Sigmoid colon (tissue), 7 donors: Measurements from ENCODE around the gene PGR. TPM values are rescaled to one million over a fixed set of nuclear protein-coding genes. Genes with fewer than 3 reads are reported as not detected.

Experiments used
- DNase-seq: peaks from one replicate; pipeline ENCODE4 v3.0.0-alpha.2; 2019
- H3K27ac ChIP-seq, 4 donors: fragments of 200-600 bp; sonication (generic); one replicate each; pipeline ENCODE4 v1.5.1; 2016 to 2019; ENCODE audit warnings: mild to moderate bottlenecking in 1 of 4
- H3K27me3 ChIP-seq, 3 donors: fragments of 200-600 bp; sonication (generic); one replicate each; pipeline ENCODE4 v1.5.1; 2019; ENCODE audit warnings: mild to moderate bottlenecking in 1 of 3
- H3K36me3 ChIP-seq, 4 donors: fragments of 200-600 bp; sonication (generic); one replicate each; pipeline ENCODE4 v1.5.1; 2016 to 2019
- H3K4me1 ChIP-seq, 4 donors: fragments of 200-600 bp; sonication (generic); one replicate each; pipeline ENCODE4 v1.5.1; 2017 to 2019
- H3K4me3 ChIP-seq, 4 donors: fragments of 200-600 bp; sonication (generic); one replicate each; pipeline ENCODE4 v1.5.1; 2017 to 2019; ENCODE audit warnings: mild to moderate bottlenecking in 2 of 4, moderate library complexity in 1 of 4
- H3K9me3 ChIP-seq, 4 donors: fragments of 200-600 bp in 3 of 4; sonication (generic) in 3 of 4; one replicate each; pipeline versions ENCODE4 v1.5.1 to v1.6.1; 2013 to 2019
- EP300 ChIP-seq, 4 donors: sonication (generic); formaldehyde crosslinking; IDR thresholded peaks; one replicate each; pipeline ENCODE4 v1.6.1; 2017; ENCODE audit warnings: antibody characterized with exemption in 4 of 4
- POLR2A ChIP-seq, 2 donors: fragments of 450-650 bp; IDR thresholded peaks; one replicate each; pipeline ENCODE4 v1.6.1; 2016; ENCODE audit warnings: antibody characterized with exemption in 2 of 2, mild to moderate bottlenecking in 2 of 2, moderate library complexity in 2 of 2
- POLR2AphosphoS5 ChIP-seq, 4 donors: sonication (generic); formaldehyde crosslinking; IDR thresholded peaks; one replicate each; pipeline ENCODE4 v1.6.1; 2017; ENCODE audit warnings: antibody characterized with exemption in 4 of 4
- WGBS, 2 donors: extraction: QIAGEN DNeasy Blood & Tissue Kit; methylation state at CpG; one replicate each; pipeline ENCODE4 v1.1.7; 2013; 5-methylcytosine and 5-hydroxymethylcytosine counted together
- intact Hi-C: fragments of 100-400 bp; cut with DNase I; formaldehyde crosslinking; loops from one replicate; pipeline ENCODE4 v1.15.1; 2023
- polyA plus RNA-seq, 3 donors: library from polyadenylated mRNA; stranded (reverse); fragments of 200-250 nt; gene quantifications; one replicate each; pipeline ENCODE4 v1.2.3, GENCODE V29; 2013
- total RNA-seq, 4 donors: library from RNA; depleted of rRNA; stranded (reverse); fragments of >200 nt; gene quantifications; one replicate each; pipeline ENCODE4 v1.1.0, GENCODE V29; 2016
- TF ChIP-seq, protein P1 (sequence below), 4 experiments: fragments of 450-650 bp in 3 of 4; fragments of 200-600 bp in 1 of 4; IDR thresholded peaks; one replicate each; pipeline ENCODE4 v1.5.1; 2016 to 2019; ENCODE audit warnings: antibody characterized with exemption in 4 of 4, mild to moderate bottlenecking in 3 of 4, moderate library complexity in 2 of 4
- donor health status: healthy with polysubstance abuse.
- donor health status: Bipolar disorder and iron deficiency.
- donor health status: healthy.

Gene PGR
- total and polyA plus RNA-seq, 7 donors: under 0.01 to 12.2 (median 10.3) TPM

DNA sequence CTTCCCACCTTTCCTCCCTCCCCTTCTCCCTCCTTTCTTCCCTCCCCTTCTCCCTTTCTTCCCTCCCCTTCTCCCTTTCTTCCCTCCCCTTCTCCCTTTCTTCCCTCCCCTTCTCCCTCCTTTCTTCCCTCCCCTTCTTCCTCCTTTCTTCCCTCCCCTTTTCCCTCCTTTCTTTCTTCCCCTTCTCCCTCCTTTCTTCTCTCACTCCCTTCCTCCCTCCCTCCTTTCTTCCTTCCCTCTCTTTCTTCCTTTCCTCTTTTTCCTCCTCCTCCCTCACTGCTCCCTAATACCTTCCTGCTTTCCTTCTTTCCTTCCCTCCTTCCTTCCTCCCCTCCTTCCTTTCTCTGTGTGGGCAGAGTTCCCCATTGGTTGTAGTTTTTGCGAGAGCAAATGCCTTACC, 76.1 kb downstream of the PGR start:
- Histone ChIP-seq H3K36me3 (no peaks in the 10 kb centered on the region), H3K27ac (no peak overlapping the region), H3K9me3 (no peaks in the 10 kb centered on the region), H3K4me3 (no peak overlapping the region), H3K4me1 (no peaks in the 10 kb centered on the region), H3K27me3 (no peaks in the 10 kb centered on the region)
- DNase-seq: no peak
- TF ChIP-seq POLR2A (IDR thresholded peaks at IDR 0.05) (no peak), POLR2AphosphoS5 (IDR thresholded peaks at IDR 0.05) (no peak), EP300 (IDR thresholded peaks at IDR 0.05) (no peak)
- TF ChIP-seq, protein P1, sequence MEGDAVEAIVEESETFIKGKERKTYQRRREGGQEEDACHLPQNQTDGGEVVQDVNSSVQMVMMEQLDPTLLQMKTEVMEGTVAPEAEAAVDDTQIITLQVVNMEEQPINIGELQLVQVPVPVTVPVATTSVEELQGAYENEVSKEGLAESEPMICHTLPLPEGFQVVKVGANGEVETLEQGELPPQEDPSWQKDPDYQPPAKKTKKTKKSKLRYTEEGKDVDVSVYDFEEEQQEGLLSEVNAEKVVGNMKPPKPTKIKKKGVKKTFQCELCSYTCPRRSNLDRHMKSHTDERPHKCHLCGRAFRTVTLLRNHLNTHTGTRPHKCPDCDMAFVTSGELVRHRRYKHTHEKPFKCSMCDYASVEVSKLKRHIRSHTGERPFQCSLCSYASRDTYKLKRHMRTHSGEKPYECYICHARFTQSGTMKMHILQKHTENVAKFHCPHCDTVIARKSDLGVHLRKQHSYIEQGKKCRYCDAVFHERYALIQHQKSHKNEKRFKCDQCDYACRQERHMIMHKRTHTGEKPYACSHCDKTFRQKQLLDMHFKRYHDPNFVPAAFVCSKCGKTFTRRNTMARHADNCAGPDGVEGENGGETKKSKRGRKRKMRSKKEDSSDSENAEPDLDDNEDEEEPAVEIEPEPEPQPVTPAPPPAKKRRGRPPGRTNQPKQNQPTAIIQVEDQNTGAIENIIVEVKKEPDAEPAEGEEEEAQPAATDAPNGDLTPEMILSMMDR (IDR thresholded peaks at IDR 0.05): no peak
- WGBS, 2 donors: 89 to 90% methylated on average over 1 of the region's 1 CpG
- intact Hi-C loops: no loop called here

DNA sequence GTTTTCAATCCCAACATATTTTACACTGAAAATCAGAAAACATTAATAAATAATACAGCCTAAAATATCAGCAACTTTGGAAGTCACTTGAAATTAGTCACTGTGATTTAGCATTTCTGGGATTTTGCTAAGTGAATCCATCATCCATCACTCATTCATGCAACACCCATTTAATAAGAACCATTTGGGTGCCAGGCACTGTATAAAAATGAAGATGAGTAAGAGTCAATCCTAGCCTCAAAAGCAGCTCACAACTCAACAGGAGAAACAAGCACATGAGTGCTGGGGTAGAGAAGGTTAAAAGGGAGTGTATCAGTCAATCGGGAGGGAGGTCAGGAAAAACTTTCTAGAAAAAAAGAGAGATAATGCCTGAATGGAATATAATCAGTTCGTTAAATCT, 77.9 kb downstream of the PGR start:
- 82 to 83% methylated on average over 2 of the region's 2 CpGs for WGBS, 2 donors
- no peak overlapping the region for H3K27ac ChIP-seq
- no peak overlapping the region for H3K4me3 ChIP-seq
- intact Hi-C loops: no loop called here
- no peaks in the 10 kb centered on the region for H3K9me3 ChIP-seq
- H3K36me3 ChIP-seq: no peaks in the 10 kb centered on the region
- no peaks in the 10 kb centered on the region for H3K4me1 ChIP-seq
- TF ChIP-seq POLR2A (IDR thresholded peaks at IDR 0.05): no peak
- no peak for TF ChIP-seq EP300 (IDR thresholded peaks at IDR 0.05)
- TF ChIP-seq, protein P1 (IDR thresholded peaks at IDR 0.05): no peak
- no peak for TF ChIP-seq POLR2AphosphoS5 (IDR thresholded peaks at IDR 0.05)
- DNase-seq: no peak
- no peaks in the 10 kb centered on the region for H3K27me3 ChIP-seq

DNA sequence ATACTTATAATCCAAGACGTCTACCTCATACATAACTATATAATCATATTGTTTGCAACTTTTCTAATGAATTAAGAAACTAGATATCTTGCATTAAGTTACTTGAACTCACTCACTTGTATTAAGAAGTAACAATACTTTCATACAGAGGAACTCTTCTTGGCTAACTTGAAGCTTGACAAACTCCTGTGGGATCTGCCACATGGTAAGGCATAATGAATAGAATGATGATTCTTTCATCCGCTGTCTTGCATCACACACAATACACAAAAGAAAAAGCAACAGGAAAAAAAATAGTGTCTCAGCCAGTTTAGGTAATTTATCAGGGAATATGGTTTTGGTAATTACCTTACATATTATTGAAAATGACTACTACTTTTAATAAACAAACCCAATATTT, 79.8 kb downstream of the PGR start:
- intact Hi-C loops: no loop called here
- no peak overlapping the region for H3K4me3 ChIP-seq
- H3K36me3 ChIP-seq: no peaks in the 10 kb centered on the region
- no peaks in the 10 kb centered on the region for H3K4me1 ChIP-seq
- no peak overlapping the region for H3K27ac ChIP-seq
- no peaks in the 10 kb centered on the region for H3K9me3 ChIP-seq
- 90 to 95% methylated on average over 2 of the region's 2 CpGs for WGBS, 2 donors
- H3K27me3 ChIP-seq: no peaks in the 10 kb centered on the region
- TF ChIP-seq, protein P1 (IDR thresholded peaks at IDR 0.05): no peak
- no peak for TF ChIP-seq POLR2A (IDR thresholded peaks at IDR 0.05)
- TF ChIP-seq EP300 (IDR thresholded peaks at IDR 0.05): no peak
- TF ChIP-seq POLR2AphosphoS5 (IDR thresholded peaks at IDR 0.05): no peak
- DNase-seq: no peak

DNA sequence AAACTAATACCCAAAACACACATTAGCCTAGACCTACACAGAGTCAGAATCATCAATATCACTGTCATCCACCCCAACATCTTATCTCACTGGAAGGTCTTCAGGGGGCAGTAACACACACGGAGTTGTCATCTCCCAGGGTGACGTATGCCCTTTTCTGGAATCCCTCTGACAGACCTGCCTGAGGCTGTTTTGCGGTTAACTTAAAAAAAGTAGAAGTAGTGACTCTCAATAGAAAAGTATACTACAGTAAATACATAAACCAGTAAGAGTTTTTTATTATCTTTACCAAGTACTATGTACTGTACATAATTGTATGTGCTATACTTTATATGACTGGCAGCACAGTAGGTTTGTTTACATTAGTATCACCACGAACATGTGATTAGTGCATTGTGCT, 80.5 kb downstream of the PGR start:
- H3K27me3 ChIP-seq: no peaks in the 10 kb centered on the region
- no peak overlapping the region for H3K4me3 ChIP-seq
- H3K9me3 ChIP-seq: no peaks in the 10 kb centered on the region
- no peaks in the 10 kb centered on the region for H3K36me3 ChIP-seq
- H3K4me1 ChIP-seq: no peaks in the 10 kb centered on the region
- 29 to 56% methylated on average over 4 of the region's 4 CpGs for WGBS, 2 donors
- TF ChIP-seq, protein P1 (IDR thresholded peaks at IDR 0.05): no peak
- no peak for TF ChIP-seq POLR2A (IDR thresholded peaks at IDR 0.05)
- no peak for DNase-seq
- intact Hi-C loops: no loop called here
- no peak overlapping the region for H3K27ac ChIP-seq

DNA sequence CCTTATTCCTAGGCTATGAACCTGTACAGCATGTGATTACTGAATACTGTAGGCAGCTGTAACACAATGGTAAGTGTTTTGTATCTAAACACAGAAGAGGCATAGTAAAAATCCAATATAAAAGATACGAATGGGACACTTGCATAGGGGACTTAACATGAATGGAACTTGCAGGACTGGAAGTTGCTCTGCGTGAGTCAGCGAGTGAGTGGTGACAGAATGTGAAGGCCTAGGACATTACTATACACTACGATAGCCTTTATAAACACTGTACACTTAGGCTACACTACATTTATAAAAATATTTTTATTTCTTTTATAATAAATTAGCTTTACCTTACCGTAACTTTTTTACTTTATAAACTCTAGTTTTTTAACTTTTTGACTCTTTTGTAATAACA, 81.1 kb downstream of the PGR start:
- no peaks in the 10 kb centered on the region for H3K9me3 ChIP-seq
- TF ChIP-seq POLR2AphosphoS5 (IDR thresholded peaks at IDR 0.05): no peak
- no peak for TF ChIP-seq EP300 (IDR thresholded peaks at IDR 0.05)
- TF ChIP-seq POLR2A (IDR thresholded peaks at IDR 0.05): no peak
- TF ChIP-seq, protein P1 (IDR thresholded peaks at IDR 0.05): no peak
- H3K4me1 ChIP-seq: no peaks in the 10 kb centered on the region
- H3K36me3 ChIP-seq: no peaks in the 10 kb centered on the region
- H3K27ac ChIP-seq: no peak overlapping the region
- no peak for DNase-seq
- no peak overlapping the region for H3K4me3 ChIP-seq
- intact Hi-C loops: no loop called here
- no peaks in the 10 kb centered on the region for H3K27me3 ChIP-seq
- 90 to 92% methylated on average over 5 of the region's 5 CpGs for WGBS, 2 donors
